OCI-LY3 (cell line): ENCODE data around the gene RAET1E.
"Not testable (repeated sequence)": the region's sequence is repeated elsewhere in the genome, so short reads cannot be mapped to it uniquely, and the experiment has no call there.

Experiments
- H2AFZ ChIP-seq: fragments of 200-600, 300-600 bp; shearing (Covaris generic); 2 replicates; pipeline ENCODE4 v1.6.0; 2014; ENCODE audit warnings: antibody characterized with exemption, low read depth, low read length
- H3K27ac ChIP-seq: fragments of 200-600, 300-600 bp; sonication (generic); 2 replicates; pipeline ENCODE4 v1.5.1; 2014; ENCODE audit warnings: mild to moderate bottlenecking, low read length, moderate library complexity, mixed read lengths
- H3K27me3 ChIP-seq: fragments of 200-600, 300-600 bp; sonication (generic); 2 replicates; pipeline ENCODE4 v1.6.1; 2014; ENCODE audit warnings: low read depth, low read length, mixed read lengths
- H3K36me3 ChIP-seq: fragments of 200-600, 300-600 bp; sonication (generic); replicated peaks from 2 replicates; pipeline ENCODE3; 2014; ENCODE audit warnings: low read depth, low read length, mixed read lengths
- H3K4me1 ChIP-seq: fragments of 300-600, 200-600 bp; sonication (generic); 2 replicates; pipeline ENCODE4 v1.6.1; 2014; ENCODE audit warnings: low read length, mixed read lengths
- H3K4me2 ChIP-seq: fragments of 200-600, 300-600 bp; sonication (generic); 2 replicates; pipeline ENCODE4 v1.6.1; 2014; ENCODE audit warnings: low read length, mixed read lengths
- H3K4me3 ChIP-seq: fragments of 300-600, 200-600 bp; sonication (generic); 2 replicates; pipeline ENCODE4 v1.5.1; 2014; ENCODE audit warnings: antibody characterized with exemption, mild to moderate bottlenecking, low read length, moderate library complexity
- H3K79me2 ChIP-seq: fragments of 300-600, 200-600 bp; shearing (Covaris generic); 2 replicates; pipeline ENCODE4 v1.6.1; 2014; ENCODE audit warnings: mild to moderate bottlenecking, low read length, mixed read lengths
- H3K9ac ChIP-seq: fragments of 300-600, 200-600 bp; shearing (Covaris generic); 2 replicates; pipeline ENCODE4 v1.6.0; 2014; ENCODE audit warnings: mild to moderate bottlenecking, low read length, moderate library complexity
- H3K9me3 ChIP-seq: fragments of 200-600, 300-600 bp; shearing (Covaris generic); 2 replicates; pipeline ENCODE4 v1.6.1; 2014; ENCODE audit warnings: low read length, mixed read lengths; ENCODE audit not compliant: insufficient read depth
- H4K20me1 ChIP-seq: fragments of 200-600, 300-600 bp; sonication (generic); 2 replicates; pipeline ENCODE4 v1.6.1; 2016; ENCODE audit warnings: low read length, mixed read lengths; ENCODE audit not compliant: insufficient read depth
- EZH2phosphoT487 ChIP-seq: fragments of 200-600 bp; shearing (Covaris generic); IDR thresholded peaks from 2 replicates; pipeline ENCODE4 v1.6.1; 2018; ENCODE audit warnings: antibody characterized with exemption, mixed run types, low read depth
- TF ChIP-seq, protein P1 (sequence below): fragments of 200-600, 300-600 bp; sonication (generic); IDR thresholded peaks from 2 replicates; pipeline ENCODE4 v1.5.1; 2014; ENCODE audit warnings: antibody characterized with exemption, low read length, low read depth

RAET1E gene

GRCh38 chr6:149939356-149939648, 41.4 kb upstream of the RAET1E start:
- no peaks in the 10 kb centered on the region for H4K20me1 ChIP-seq
- peaks cover 19% of the 10 kb centered on the region for H3K4me1 ChIP-seq
- no peaks in the 10 kb centered on the region for H3K36me3 ChIP-seq
- no peak overlapping the region for H3K27ac ChIP-seq
- no peaks in the 10 kb centered on the region for H3K9me3 ChIP-seq
- peaks cover 51% of the 10 kb centered on the region for H3K27me3 ChIP-seq
- no peaks in the 10 kb centered on the region for H3K79me2 ChIP-seq
- H3K9ac ChIP-seq: peak overlapping the region; percentile 63
- TF ChIP-seq, protein P1, sequence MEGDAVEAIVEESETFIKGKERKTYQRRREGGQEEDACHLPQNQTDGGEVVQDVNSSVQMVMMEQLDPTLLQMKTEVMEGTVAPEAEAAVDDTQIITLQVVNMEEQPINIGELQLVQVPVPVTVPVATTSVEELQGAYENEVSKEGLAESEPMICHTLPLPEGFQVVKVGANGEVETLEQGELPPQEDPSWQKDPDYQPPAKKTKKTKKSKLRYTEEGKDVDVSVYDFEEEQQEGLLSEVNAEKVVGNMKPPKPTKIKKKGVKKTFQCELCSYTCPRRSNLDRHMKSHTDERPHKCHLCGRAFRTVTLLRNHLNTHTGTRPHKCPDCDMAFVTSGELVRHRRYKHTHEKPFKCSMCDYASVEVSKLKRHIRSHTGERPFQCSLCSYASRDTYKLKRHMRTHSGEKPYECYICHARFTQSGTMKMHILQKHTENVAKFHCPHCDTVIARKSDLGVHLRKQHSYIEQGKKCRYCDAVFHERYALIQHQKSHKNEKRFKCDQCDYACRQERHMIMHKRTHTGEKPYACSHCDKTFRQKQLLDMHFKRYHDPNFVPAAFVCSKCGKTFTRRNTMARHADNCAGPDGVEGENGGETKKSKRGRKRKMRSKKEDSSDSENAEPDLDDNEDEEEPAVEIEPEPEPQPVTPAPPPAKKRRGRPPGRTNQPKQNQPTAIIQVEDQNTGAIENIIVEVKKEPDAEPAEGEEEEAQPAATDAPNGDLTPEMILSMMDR: no peak
- TF ChIP-seq EZH2phosphoT487: no peak
- H3K4me3 ChIP-seq: peak overlapping the region; percentile 91
- H2AFZ ChIP-seq: no peak overlapping the region
- H3K4me2 ChIP-seq: peak overlapping the region; percentile 94

- H3K79me2 ChIP-seq: no peaks in the 10 kb centered on the region
- H2AFZ ChIP-seq: peak overlapping the region; percentile 45; the same call in 1 of the 2 replicates
- H3K9me3 ChIP-seq: no peaks in the 10 kb centered on the region
- H3K4me3 ChIP-seq: peak overlapping the region; percentile 91
- peaks cover 51% of the 10 kb centered on the region for H3K27me3 ChIP-seq
- H3K27ac ChIP-seq: no peak overlapping the region
- peak overlapping the region; percentile 63 for H3K9ac ChIP-seq
- TF ChIP-seq EZH2phosphoT487: no peak
- TF ChIP-seq, protein P1: no peak
- H3K4me2 ChIP-seq: peak overlapping the region; percentile 94
- peaks cover 19% of the 10 kb centered on the region for H3K4me1 ChIP-seq
- H4K20me1 ChIP-seq: no peaks in the 10 kb centered on the region
- H3K36me3 ChIP-seq: no peaks in the 10 kb centered on the region
Measured at GRCh38 chr6:149938571-149939355, 40.9 kb upstream of the RAET1E start.

GRCh38 chr6:149938013-149938570, 40.2 kb upstream of the RAET1E start:
- peak overlapping the region; percentile 94 for H3K4me2 ChIP-seq
- H3K9ac ChIP-seq: peak overlapping the region; percentile 63
- peaks cover 53% of the 10 kb centered on the region for H3K27me3 ChIP-seq
- not testable (repeated sequence) for H4K20me1 ChIP-seq, H3K36me3 ChIP-seq, H3K27ac ChIP-seq, H3K9me3 ChIP-seq, H3K79me2 ChIP-seq
- H3K4me3 ChIP-seq: peak overlapping the region; percentile 91
- H2AFZ ChIP-seq: peak overlapping the region; percentile 45; the same call in 1 of the 2 replicates
- H3K4me1 ChIP-seq: peaks cover 19% of the 10 kb centered on the region

DNA sequence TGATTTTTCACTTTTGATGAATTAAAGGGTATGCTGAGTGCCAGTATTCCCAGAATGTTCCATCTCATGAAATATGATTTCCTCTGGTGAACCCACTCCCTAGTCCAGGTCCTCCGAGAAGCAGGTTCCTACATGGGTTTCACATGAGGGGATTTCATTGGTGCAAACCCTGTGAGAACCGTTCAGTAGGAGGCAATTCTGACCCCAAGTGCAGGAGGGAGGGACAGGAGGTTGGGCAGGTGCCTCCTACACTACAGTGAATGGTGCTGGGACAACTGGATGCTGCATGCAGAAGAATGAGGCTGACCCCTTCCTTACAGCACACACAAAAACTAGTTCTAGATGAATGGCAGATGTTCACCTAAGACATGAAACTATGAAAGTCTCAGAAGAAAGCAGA, 38.8 kb upstream of the RAET1E start:
- no peaks in the 10 kb centered on the region for H3K9me3 ChIP-seq
- TF ChIP-seq, protein P1: no peak
- no peak for TF ChIP-seq EZH2phosphoT487
- no peak overlapping the region for H3K4me3 ChIP-seq
- H3K9ac ChIP-seq: no peak overlapping the region
- H3K36me3 ChIP-seq: no peaks in the 10 kb centered on the region
- peaks cover 19% of the 10 kb centered on the region for H3K4me1 ChIP-seq
- H3K27ac ChIP-seq: no peak overlapping the region
- no peaks in the 10 kb centered on the region for H3K79me2 ChIP-seq
- no peaks in the 10 kb centered on the region for H4K20me1 ChIP-seq
- no peak overlapping the region for H2AFZ ChIP-seq
- H3K4me2 ChIP-seq: no peak overlapping the region
- H3K27me3 ChIP-seq: peaks cover 48% of the 10 kb centered on the region
